Measurements from ENCODE around the gene VPS8. TPM values are rescaled to one million over a fixed set of nuclear protein-coding genes. Genes with fewer than 3 reads are reported as not detected.

VPS8 gene
- total RNA-seq, 4 donors from 2014 or later = 32.5 to 63.7 (median 45.6) TPM

DNA sequence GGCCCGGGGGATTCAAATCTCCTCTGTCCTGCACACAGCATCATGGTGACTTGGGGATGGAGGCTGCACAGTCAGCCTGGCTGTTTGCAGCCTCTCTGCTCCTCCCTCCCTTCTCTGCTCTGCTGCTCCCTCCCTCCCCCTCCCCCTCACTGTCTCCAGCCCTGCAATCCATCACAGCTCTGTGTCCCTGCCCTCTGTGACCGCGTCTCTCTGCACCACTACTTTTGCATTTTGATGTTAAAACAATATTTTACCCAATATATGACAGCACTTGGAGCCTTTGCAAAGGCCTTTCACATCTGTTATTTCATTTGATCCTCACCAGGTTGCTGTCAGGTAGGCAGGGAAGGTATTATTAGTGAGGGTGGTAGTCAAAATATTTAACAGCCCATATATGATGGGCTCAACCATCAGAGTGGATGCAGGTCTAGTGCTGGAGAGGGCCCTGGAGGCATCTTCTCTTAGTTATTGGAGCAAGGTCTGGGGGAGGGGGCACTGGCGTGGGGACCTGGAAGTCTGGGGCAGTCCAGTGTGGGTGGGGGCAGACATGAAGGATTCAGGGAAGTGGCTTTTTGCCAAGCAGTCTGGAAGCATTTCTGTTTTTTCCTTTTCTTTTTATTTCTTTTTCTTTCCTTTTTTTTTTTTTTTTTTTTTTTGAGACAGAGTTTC, 16.3 kb upstream of the VPS8 start:
- no peak for DNase-seq (ENCODE audit: low spot score)
- ATAC-seq (ENCODE audit: low FRiP score) = no peak

DNA sequence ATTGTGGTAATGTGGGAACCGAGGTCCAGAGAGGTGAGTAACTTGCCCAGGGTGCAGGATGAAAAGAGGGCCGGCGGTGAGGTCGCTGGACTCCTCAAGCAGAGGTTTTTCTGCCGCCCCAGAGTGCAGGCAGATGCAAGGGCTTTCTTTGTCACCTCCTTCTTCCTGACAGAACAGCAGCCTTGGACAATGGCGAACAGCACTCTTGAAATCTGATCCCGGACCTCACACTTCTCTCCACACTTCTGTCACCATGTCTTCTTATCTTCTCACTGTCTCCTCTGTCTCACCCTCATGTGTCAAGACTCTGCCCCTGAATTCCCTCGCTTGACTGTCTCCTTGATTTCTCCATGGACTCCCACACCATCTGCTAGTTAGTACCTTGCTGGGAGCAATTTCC, 15.4 kb upstream of the VPS8 start:
- TF ChIP-seq, protein P1, sequence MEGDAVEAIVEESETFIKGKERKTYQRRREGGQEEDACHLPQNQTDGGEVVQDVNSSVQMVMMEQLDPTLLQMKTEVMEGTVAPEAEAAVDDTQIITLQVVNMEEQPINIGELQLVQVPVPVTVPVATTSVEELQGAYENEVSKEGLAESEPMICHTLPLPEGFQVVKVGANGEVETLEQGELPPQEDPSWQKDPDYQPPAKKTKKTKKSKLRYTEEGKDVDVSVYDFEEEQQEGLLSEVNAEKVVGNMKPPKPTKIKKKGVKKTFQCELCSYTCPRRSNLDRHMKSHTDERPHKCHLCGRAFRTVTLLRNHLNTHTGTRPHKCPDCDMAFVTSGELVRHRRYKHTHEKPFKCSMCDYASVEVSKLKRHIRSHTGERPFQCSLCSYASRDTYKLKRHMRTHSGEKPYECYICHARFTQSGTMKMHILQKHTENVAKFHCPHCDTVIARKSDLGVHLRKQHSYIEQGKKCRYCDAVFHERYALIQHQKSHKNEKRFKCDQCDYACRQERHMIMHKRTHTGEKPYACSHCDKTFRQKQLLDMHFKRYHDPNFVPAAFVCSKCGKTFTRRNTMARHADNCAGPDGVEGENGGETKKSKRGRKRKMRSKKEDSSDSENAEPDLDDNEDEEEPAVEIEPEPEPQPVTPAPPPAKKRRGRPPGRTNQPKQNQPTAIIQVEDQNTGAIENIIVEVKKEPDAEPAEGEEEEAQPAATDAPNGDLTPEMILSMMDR (IDR thresholded peaks at IDR 0.05) = no peak
- no peak for ATAC-seq (ENCODE audit: low FRiP score)
- no peak for DNase-seq (ENCODE audit: low spot score)

More for the DNA sequence above, 16.3 kb upstream of the VPS8 start:
- TF ChIP-seq, protein P1 (IDR thresholded peaks at IDR 0.05) = no peak

DNA sequence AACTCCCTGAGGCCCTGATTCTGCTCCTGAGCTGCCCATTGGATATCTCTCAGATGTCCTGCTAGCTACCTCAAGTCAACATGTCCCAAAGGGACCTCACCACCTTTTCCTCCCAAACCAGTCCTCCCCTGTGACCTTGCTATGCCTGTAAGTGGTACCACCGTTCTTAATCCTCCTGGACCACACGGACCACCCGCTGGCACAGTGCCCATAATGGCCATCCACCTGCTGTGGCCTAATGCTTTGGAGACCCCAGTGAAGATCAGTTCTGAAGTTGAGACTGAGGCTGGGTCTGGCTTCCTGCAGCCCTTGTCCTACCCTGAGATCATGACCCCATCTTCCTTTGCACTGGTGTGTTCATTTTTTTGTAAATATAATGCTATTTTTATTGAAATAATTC, 15.0 kb upstream of the VPS8 start:
- DNase-seq (ENCODE audit: low spot score) (no peak), ATAC-seq (ENCODE audit: low FRiP score) (no peak)
- TF ChIP-seq, protein P1 (IDR thresholded peaks at IDR 0.05) = no peak

DNA sequence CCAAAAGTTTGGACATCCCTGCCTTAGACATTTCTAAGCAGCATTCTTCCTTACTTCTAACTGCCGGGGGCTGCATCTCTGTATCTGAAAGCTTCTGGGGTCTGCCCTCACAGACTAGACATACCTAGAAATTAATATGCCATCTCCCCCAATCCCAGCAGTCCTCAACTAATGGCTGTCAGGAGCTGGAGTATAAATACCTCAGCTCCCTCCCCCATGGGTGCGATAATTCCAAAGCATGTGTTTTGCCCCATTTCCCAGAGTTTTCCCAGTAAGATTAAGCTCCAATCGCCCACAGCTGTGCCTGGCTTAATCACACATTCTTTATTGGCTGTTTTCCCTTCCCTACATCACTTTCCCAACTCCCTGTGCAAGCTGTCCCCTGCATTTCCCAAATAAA, 13.8 kb upstream of the VPS8 start:
- DNase-seq (ENCODE audit: low spot score) (no peak), ATAC-seq (ENCODE audit: low FRiP score) (no peak)
- TF ChIP-seq, protein P1 (IDR thresholded peaks at IDR 0.05) = no peak

DNA sequence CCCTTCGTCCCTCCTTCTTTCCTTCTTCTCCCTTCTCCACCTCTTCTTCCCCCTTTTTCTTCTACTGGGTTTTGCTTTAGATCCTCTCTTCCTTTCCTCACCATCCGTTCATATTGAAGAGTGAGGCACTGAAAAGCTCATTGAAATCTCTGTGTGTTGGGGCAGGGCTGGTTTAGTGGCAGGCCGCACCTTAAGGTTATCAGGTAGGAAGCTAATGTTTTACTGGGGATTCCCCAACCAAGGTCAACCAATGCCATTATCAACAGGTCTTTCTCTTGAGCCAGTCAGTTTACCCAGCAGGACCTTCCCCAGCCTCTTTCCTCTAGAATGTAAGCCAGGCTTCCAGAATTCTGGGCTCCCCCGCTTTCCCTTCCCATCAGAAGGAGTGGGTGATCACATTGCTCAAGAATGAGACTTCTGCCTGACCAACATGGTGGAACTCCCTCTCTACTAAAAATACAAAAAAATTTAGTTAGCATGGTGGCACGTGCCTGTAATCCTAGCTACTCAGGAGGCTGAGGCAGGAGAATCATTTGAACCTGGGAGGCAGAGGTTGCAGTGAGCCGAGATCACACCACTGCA, 11.5 kb upstream of the VPS8 start:
- TF ChIP-seq, protein P1 (IDR thresholded peaks at IDR 0.05) = no peak
- DNase-seq (ENCODE audit: low spot score) (no peak), ATAC-seq (ENCODE audit: low FRiP score) (no peak)

DNA sequence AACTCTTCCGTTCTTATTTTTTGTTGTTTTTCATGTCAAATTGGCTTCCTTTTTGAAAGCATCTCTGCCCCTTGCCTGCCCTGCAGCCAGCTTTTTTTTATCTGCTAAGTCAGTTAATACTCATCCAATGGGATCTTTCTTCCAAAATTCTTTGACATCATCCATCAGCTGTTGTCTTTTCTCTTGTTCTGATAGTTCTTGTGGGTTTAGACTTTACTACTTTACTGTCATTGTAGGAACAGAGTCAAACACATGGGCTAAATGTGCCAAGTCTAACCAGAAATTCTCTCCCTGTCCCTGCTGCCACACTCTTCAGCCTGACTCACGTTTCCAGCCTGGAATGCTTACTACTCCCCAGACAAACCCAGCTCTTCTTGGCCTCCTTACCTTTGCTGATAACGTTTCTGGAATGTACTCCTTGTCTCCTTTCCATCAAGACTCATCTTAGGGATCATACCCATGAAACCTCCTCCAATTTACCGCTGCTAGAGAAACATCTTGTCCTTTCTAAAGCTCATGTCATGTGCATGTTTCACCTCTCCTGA, 10.7 kb upstream of the VPS8 start:
- no peak for DNase-seq (ENCODE audit: low spot score)
- TF ChIP-seq, protein P1 (IDR thresholded peaks at IDR 0.05) = no peak
- ATAC-seq (ENCODE audit: low FRiP score) = no peak

DNA sequence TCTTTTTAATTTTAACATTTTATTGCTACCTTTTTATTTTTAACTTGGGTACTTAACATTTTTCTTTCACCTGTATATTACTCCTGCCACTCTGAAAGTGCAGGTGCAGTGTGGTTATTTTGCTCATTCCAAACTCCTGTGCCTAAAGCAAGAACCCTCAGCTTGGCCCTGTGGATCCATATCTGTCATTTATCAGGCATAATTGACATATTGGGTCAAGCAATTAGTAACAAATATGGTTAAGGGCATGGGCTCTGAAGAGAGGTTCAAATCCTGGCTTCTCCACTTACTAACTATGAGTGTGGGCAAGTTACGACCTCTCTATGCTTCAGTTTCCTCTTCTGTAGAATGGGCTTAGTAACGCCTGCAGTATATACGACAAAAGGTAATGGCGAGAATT, 9.8 kb upstream of the VPS8 start:
- TF ChIP-seq, protein P1 (IDR thresholded peaks at IDR 0.05) = no peak
- no peak for ATAC-seq (ENCODE audit: low FRiP score)
- DNase-seq (ENCODE audit: low spot score) = no peak
